ENCODE measurements around the gene ECPAS.

GRCh38 chr9:111483439-111483857 lies 735 bp downstream of the ECPAS start:
- no peak for TF ChIP-seq CTCF (conservative IDR thresholded peaks at IDR 0.05 in 1 of 2, IDR thresholded peaks at IDR 0.05 in 1 of 2; ENCODE audit: extremely low read depth in 1 of 2, insufficient read depth in 1 of 2, low read depth in 1 of 2, low read length in 2 of 2)
- no peak for TF ChIP-seq EZH2 (IDR thresholded peaks at IDR 0.05; ENCODE audit: borderline replicate concordance, low read length)
